Stimulated activated memory B cell treated with anti-CD40 and anti-IgM and Interleukin-4, amounts not matched to agents 10 μg/mL and 1 μg/mL and 100 μg/mL, for 72 hours (primary cell): ENCODE measurements around the gene SYT7.

ENCODE experiments used
- ATAC-seq: fragments of 150-1000 bp; cut with Tn5 transposase; 2 replicates; pipeline ENCODE4 v1.10.0; 2021
- H3K27ac Mint-ChIP-seq: one replicate; pipeline ENCODE4 v1.8.0; 2022; ENCODE audit warnings: mild to moderate bottlenecking, mixed read lengths
- H3K27me3 Mint-ChIP-seq: one replicate; pipeline ENCODE4 v1.8.0; 2022; ENCODE audit warnings: mixed read lengths
- H3K36me3 Mint-ChIP-seq: one replicate; pipeline ENCODE4 v1.8.0; 2022; ENCODE audit warnings: mixed read lengths
- H3K4me1 Mint-ChIP-seq: one replicate; pipeline ENCODE4 v1.8.0; 2022; ENCODE audit warnings: mixed read lengths
- H3K4me3 Mint-ChIP-seq: one replicate; pipeline ENCODE4 v1.8.0; 2022; ENCODE audit warnings: mild to moderate bottlenecking, moderate library complexity, mixed read lengths
- H3K9me3 Mint-ChIP-seq: one replicate; pipeline ENCODE4 v1.8.0; 2022; ENCODE audit warnings: mixed read lengths

SYT7 gene

GRCh38 chr11:61613870-61614269 lies 33.0 kb upstream of the SYT7 start:
- peaks cover 2% of the 10 kb centered on the region for H3K9me3 Mint-ChIP-seq
- H3K4me1 Mint-ChIP-seq = peaks cover 8% of the 10 kb centered on the region
- no peak overlapping the region for H3K27ac Mint-ChIP-seq
- H3K36me3 Mint-ChIP-seq = no peaks in the 10 kb centered on the region
- no peak overlapping the region for H3K4me3 Mint-ChIP-seq
- H3K27me3 Mint-ChIP-seq = peaks cover 45% of the 10 kb centered on the region
- no peak for ATAC-seq

GRCh38 chr11:61613051-61613450 lies 32.2 kb upstream of the SYT7 start:
- peaks cover 41% of the 10 kb centered on the region for H3K27me3 Mint-ChIP-seq
- peaks cover 8% of the 10 kb centered on the region for H3K4me1 Mint-ChIP-seq
- no peak overlapping the region for H3K27ac Mint-ChIP-seq
- H3K9me3 Mint-ChIP-seq = peaks cover 2% of the 10 kb centered on the region
- H3K4me3 Mint-ChIP-seq = no peak overlapping the region
- H3K36me3 Mint-ChIP-seq = no peaks in the 10 kb centered on the region
- no peak for ATAC-seq

DNA sequence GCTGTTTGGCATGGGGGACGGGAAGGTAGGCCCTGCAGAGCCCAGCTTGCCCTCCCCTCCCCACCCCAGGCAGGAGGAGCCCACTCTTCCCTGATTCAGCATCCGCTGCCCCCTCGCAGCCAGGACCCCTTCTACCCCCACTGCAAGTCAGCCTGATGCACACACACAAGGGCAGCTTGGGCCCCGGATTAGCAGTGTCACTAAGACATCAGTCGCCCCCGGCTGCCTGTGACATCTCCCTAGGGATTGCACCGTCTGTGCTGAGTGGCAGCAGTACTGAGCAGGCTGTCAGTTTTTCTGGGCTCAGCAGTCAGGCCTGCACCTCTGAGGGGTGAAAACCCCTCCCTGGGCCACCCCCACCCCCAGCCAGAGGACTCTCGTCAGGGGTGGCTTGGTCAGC lies 30.4 kb upstream of the SYT7 start:
- H3K9me3 Mint-ChIP-seq = peaks cover 2% of the 10 kb centered on the region
- ATAC-seq = peak; percentile 42
- H3K4me1 Mint-ChIP-seq = peaks cover 8% of the 10 kb centered on the region
- H3K36me3 Mint-ChIP-seq = no peaks in the 10 kb centered on the region
- H3K4me3 Mint-ChIP-seq = no peak overlapping the region
- peaks cover 46% of the 10 kb centered on the region for H3K27me3 Mint-ChIP-seq
- H3K27ac Mint-ChIP-seq = no peak overlapping the region

DNA sequence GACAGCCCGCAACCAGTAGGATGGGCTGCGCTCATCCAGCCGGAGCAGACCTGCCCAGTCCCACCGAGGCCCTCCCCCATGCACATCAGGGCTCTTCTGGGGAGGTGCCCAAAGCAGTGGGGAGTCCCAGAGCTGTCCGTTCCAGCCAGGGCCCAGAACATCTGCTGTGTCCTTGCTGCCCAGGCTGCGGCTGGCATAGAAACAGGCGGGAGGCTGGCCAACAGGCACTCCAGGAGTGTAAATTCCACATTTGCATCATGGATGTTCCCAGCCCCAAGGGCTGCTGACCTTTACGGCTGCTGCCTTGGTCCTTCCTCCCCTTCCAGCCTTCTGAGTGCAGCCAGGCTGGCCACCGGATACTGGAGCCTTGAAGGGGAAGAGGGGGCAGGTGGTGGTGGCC lies 30.0 kb upstream of the SYT7 start:
- peaks cover 2% of the 10 kb centered on the region for H3K9me3 Mint-ChIP-seq
- H3K27ac Mint-ChIP-seq = no peak overlapping the region
- H3K36me3 Mint-ChIP-seq = no peaks in the 10 kb centered on the region
- peaks cover 8% of the 10 kb centered on the region for H3K4me1 Mint-ChIP-seq
- peaks cover 50% of the 10 kb centered on the region for H3K27me3 Mint-ChIP-seq
- H3K4me3 Mint-ChIP-seq = no peak overlapping the region
- no peak for ATAC-seq

DNA sequence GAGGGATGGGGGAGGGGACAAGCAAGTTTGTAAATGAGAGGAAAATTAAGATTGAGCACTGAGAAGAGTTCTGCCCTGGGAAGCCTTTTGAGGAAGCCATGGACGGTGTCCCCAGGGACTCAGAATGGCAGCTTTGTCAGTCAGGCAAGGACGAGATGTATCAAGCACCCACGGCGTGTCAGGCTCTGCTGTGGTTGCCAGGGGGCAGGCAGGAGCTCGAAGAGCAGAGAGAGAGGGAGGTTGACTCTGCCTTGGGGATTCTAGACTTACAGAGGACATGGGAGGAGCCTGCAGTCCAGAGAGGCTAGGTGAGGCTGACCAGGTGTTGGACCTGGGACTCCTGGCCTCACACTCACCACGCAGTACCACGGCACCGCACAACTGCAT lies 29.1 kb upstream of the SYT7 start:
- no peaks in the 10 kb centered on the region for H3K36me3 Mint-ChIP-seq
- H3K9me3 Mint-ChIP-seq = peaks cover 1% of the 10 kb centered on the region
- no peak overlapping the region for H3K4me3 Mint-ChIP-seq
- H3K27ac Mint-ChIP-seq = no peak overlapping the region
- peaks cover 59% of the 10 kb centered on the region for H3K27me3 Mint-ChIP-seq
- ATAC-seq = no peak
- peaks cover 8% of the 10 kb centered on the region for H3K4me1 Mint-ChIP-seq

- Mint-ChIP-seq H3K9me3 (no peaks in the 10 kb centered on the region), H3K27ac (no peak overlapping the region), H3K27me3 (peaks cover 59% of the 10 kb centered on the region), H3K4me3 (no peak overlapping the region), H3K36me3 (no peaks in the 10 kb centered on the region), H3K4me1 (peaks cover 8% of the 10 kb centered on the region)
- ATAC-seq = no peak
These were observed 28.4 kb upstream of the SYT7 start for GRCh38 chr11:61609000-61609979.

DNA sequence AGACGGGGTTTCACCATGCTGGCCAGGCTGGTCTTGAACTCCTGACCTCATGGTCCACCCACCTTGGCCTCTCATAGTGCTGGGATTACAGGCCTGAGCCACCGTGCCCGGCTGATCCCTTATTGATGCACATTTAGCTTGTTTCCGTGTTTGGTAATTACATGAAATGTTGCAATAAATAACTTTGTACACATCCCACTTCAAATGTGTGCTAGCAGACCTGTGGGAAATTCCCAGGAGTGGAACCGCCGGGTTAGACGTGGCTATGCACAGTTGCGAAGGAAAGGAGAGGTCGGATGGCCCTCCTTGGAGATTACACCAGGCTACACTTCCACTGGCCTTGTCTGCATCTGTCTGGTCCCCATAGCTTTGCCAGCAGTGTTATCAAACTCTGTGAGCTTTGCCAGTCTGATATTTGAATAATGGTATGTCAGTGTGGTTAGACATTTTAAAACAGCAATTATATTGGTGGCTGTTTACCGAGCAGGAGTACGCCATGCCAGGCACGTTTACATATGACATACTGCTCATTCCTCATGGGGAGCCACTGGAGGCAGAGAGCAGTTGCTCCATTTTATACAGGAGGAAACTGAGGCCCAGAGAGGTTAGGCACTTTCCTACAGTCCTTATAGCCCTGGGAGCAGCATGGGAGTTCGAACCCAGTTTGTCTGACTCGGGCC lies 27.2 kb upstream of the SYT7 start:
- Mint-ChIP-seq H3K27ac (no peak overlapping the region), H3K9me3 (no peaks in the 10 kb centered on the region), H3K36me3 (no peaks in the 10 kb centered on the region), H3K4me1 (peaks cover 8% of the 10 kb centered on the region), H3K4me3 (no peak overlapping the region), H3K27me3 (peaks cover 48% of the 10 kb centered on the region)
- no peak for ATAC-seq

DNA sequence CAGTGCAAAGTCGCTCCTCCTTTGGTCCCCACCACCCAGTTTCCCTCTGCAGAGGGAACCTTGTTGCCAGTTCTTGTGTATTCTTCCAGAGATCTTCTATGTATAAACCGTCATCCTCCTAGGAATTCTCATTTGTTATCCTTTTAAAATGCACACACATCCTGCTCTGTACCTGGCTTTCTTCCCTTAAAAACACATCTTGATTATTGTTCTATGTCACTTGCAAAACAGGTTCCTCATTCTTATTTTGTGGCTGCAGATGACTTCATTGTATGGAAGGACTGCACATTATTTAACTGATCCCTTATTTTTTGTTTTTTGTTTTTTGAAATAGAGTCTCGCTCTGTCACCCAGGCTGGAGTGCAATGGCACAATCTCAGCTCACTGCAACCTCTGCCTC lies 26.6 kb upstream of the SYT7 start:
- Mint-ChIP-seq H3K36me3 (no peaks in the 10 kb centered on the region), H3K9me3 (no peaks in the 10 kb centered on the region), H3K27ac (no peak overlapping the region), H3K27me3 (peaks cover 53% of the 10 kb centered on the region), H3K4me1 (peaks cover 8% of the 10 kb centered on the region), H3K4me3 (no peak overlapping the region)
- ATAC-seq = no peak

- no peaks in the 10 kb centered on the region for H3K36me3 Mint-ChIP-seq
- no peak overlapping the region for H3K4me3 Mint-ChIP-seq
- no peaks in the 10 kb centered on the region for H3K9me3 Mint-ChIP-seq
- ATAC-seq = no peak
- H3K27me3 Mint-ChIP-seq = peaks cover 62% of the 10 kb centered on the region
- no peaks in the 10 kb centered on the region for H3K4me1 Mint-ChIP-seq
- H3K27ac Mint-ChIP-seq = no peak overlapping the region
These were observed 22.8 kb upstream of the SYT7 start for GRCh38 chr11:61603667-61604066.

- no peak overlapping the region for H3K27ac Mint-ChIP-seq
- no peak overlapping the region for H3K4me3 Mint-ChIP-seq
- no peak for ATAC-seq
- H3K36me3 Mint-ChIP-seq = no peaks in the 10 kb centered on the region
- H3K4me1 Mint-ChIP-seq = no peaks in the 10 kb centered on the region
- peaks cover 67% of the 10 kb centered on the region for H3K27me3 Mint-ChIP-seq
- no peaks in the 10 kb centered on the region for H3K9me3 Mint-ChIP-seq
These were observed 22.1 kb upstream of the SYT7 start for GRCh38 chr11:61602775-61603569.

GRCh38 chr11:61601512-61601911 lies 20.6 kb upstream of the SYT7 start:
- H3K36me3 Mint-ChIP-seq = no peaks in the 10 kb centered on the region
- H3K4me3 Mint-ChIP-seq = no peak overlapping the region
- peaks cover 73% of the 10 kb centered on the region for H3K27me3 Mint-ChIP-seq
- ATAC-seq = no peak
- H3K4me1 Mint-ChIP-seq = no peaks in the 10 kb centered on the region
- no peaks in the 10 kb centered on the region for H3K9me3 Mint-ChIP-seq
- no peak overlapping the region for H3K27ac Mint-ChIP-seq

DNA sequence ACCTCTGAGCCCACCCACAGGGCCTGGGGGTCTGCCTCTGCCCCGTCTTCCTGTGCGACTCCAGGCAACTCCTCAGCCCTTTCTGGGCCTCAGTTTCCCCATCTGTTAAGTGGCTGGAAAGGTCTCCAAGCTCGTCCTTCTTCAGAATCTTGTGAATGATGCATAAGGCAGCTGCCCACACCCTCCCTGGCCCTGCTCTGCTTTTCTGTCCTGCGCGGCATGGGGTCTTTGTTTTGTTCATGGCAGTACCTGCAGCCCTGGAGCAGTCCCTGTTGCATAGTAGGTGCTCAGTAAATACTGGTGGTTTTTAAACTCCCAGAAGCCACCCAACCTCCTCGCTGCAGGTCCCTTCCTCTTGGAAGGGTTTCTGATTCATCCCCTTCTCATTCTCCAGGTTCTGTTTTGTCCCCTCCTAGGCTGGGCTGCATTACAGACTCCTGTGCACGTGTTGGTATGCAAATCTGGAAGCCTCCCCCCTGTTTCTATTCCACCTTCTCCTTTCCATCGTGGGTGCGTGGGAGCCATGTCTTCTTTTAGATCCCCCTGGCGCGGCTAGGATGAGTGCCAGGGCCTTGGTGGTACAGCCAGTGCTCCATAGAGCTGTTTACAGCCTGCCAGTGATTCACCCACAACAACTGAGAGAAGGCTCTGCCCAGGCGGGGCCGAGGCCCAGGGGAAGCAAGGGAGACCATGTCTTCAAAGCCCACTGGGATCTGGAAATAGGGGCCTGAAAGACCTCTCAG lies 19.3 kb upstream of the SYT7 start:
- Mint-ChIP-seq H3K4me1 (no peaks in the 10 kb centered on the region), H3K4me3 (no peak overlapping the region), H3K36me3 (no peaks in the 10 kb centered on the region), H3K27ac (no peak overlapping the region), H3K27me3 (peaks cover 59% of the 10 kb centered on the region), H3K9me3 (no peaks in the 10 kb centered on the region)
- no peak for ATAC-seq

GRCh38 chr11:61598886-61599868 lies 18.3 kb upstream of the SYT7 start:
- ATAC-seq = no peak
- peaks cover 64% of the 10 kb centered on the region for H3K27me3 Mint-ChIP-seq
- no peaks in the 10 kb centered on the region for H3K36me3 Mint-ChIP-seq
- no peaks in the 10 kb centered on the region for H3K9me3 Mint-ChIP-seq
- no peaks in the 10 kb centered on the region for H3K4me1 Mint-ChIP-seq
- H3K27ac Mint-ChIP-seq = no peak overlapping the region
- H3K4me3 Mint-ChIP-seq = no peak overlapping the region

GRCh38 chr11:61598374-61598773 lies 17.5 kb upstream of the SYT7 start:
- peaks cover 72% of the 10 kb centered on the region for H3K27me3 Mint-ChIP-seq
- no peaks in the 10 kb centered on the region for H3K9me3 Mint-ChIP-seq
- H3K36me3 Mint-ChIP-seq = no peaks in the 10 kb centered on the region
- H3K4me1 Mint-ChIP-seq = no peaks in the 10 kb centered on the region
- H3K4me3 Mint-ChIP-seq = no peak overlapping the region
- ATAC-seq = no peak
- H3K27ac Mint-ChIP-seq = no peak overlapping the region
